ENCODE measurements around the gene MBD3L5.
A peak's percentile ranks its signal among the peaks of the same experiment; 100 is the strongest.

The MBD3L5 gene

DNA sequence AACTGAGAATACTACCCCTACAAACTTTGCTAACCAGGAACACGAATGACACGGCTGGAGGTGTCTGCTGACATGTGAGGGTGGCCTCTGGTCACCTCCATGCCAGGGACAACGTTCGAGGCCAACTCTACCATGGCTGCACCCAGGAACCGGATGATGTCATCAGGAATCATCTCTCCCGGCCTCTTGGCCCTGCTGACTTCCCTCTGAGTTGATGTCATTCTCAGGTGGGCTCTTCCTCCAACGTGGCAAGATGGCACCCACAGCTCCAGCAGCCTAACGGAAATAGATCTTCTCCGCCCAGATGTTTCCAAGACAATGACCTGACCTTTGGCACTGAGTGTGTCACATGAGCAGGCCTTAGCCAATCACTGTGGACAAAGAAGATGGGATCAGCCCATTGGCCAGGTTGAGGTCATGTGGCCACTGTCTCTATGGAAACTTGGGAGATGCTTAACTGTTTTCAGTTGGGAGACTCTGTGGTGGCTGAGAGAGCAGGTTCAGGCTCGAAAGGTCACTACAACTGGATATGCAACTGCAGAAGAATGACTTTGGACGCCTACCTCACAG, 24.2 kb upstream of the MBD3L5 start:
- TF ChIP-seq, protein P1, sequence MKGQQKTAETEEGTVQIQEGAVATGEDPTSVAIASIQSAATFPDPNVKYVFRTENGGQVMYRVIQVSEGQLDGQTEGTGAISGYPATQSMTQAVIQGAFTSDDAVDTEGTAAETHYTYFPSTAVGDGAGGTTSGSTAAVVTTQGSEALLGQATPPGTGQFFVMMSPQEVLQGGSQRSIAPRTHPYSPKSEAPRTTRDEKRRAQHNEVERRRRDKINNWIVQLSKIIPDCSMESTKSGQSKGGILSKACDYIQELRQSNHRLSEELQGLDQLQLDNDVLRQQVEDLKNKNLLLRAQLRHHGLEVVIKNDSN (IDR thresholded peaks at IDR 0.05) = peak; percentile 80
- no peak for TF ChIP-seq TEAD4 (IDR thresholded peaks at IDR 0.05)

DNA sequence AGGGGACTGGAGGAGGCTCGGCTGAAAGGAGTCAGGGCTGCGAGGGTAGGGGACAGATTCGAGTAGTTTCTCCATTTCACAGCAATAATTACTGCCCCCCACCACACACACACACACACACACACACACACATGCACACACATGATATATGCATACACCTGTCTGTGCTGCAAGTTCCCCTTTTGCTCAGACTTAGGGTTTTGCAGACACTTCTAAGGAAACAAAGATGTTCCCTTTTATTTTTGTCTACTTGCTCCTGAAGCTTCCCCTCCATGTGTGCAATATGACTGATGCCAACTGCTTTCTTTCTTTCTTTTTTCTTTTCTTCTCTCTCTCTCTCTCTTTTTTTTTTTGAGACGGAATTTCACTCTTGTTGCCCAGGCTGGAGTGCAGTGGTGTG, 22.5 kb upstream of the MBD3L5 start:
- no peak for TF ChIP-seq ZBTB7A (IDR thresholded peaks at IDR 0.05; ENCODE audit: low read depth)
- TF ChIP-seq EGR1 (IDR thresholded peaks at IDR 0.05) = no peak
- TF ChIP-seq TEAD4 (IDR thresholded peaks at IDR 0.05) = no peak
- TF ChIP-seq, protein P2, sequence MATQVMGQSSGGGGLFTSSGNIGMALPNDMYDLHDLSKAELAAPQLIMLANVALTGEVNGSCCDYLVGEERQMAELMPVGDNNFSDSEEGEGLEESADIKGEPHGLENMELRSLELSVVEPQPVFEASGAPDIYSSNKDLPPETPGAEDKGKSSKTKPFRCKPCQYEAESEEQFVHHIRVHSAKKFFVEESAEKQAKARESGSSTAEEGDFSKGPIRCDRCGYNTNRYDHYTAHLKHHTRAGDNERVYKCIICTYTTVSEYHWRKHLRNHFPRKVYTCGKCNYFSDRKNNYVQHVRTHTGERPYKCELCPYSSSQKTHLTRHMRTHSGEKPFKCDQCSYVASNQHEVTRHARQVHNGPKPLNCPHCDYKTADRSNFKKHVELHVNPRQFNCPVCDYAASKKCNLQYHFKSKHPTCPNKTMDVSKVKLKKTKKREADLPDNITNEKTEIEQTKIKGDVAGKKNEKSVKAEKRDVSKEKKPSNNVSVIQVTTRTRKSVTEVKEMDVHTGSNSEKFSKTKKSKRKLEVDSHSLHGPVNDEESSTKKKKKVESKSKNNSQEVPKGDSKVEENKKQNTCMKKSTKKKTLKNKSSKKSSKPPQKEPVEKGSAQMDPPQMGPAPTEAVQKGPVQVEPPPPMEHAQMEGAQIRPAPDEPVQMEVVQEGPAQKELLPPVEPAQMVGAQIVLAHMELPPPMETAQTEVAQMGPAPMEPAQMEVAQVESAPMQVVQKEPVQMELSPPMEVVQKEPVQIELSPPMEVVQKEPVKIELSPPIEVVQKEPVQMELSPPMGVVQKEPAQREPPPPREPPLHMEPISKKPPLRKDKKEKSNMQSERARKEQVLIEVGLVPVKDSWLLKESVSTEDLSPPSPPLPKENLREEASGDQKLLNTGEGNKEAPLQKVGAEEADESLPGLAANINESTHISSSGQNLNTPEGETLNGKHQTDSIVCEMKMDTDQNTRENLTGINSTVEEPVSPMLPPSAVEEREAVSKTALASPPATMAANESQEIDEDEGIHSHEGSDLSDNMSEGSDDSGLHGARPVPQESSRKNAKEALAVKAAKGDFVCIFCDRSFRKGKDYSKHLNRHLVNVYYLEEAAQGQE (IDR thresholded peaks at IDR 0.05; ENCODE audit: low read depth) = no peak
- no peak for TF ChIP-seq TCF12 (IDR thresholded peaks at IDR 0.05; ENCODE audit: low read depth)
- no peak for TF ChIP-seq TAF1 (IDR thresholded peaks at IDR 0.05; ENCODE audit: low read depth)
- TF ChIP-seq, protein P1 (IDR thresholded peaks at IDR 0.05) = no peak
- no peak for TF ChIP-seq FOXM1 (IDR thresholded peaks at IDR 0.05; ENCODE audit: borderline replicate concordance, low read depth)
- no peak for TF ChIP-seq YY1 (IDR thresholded peaks at IDR 0.05; ENCODE audit: low read depth)
- no peak for TF ChIP-seq RAD21 (IDR thresholded peaks at IDR 0.05; ENCODE audit: low read depth)
- TF ChIP-seq EP300 (IDR thresholded peaks at IDR 0.05; ENCODE audit: borderline replicate concordance) = no peak

DNA sequence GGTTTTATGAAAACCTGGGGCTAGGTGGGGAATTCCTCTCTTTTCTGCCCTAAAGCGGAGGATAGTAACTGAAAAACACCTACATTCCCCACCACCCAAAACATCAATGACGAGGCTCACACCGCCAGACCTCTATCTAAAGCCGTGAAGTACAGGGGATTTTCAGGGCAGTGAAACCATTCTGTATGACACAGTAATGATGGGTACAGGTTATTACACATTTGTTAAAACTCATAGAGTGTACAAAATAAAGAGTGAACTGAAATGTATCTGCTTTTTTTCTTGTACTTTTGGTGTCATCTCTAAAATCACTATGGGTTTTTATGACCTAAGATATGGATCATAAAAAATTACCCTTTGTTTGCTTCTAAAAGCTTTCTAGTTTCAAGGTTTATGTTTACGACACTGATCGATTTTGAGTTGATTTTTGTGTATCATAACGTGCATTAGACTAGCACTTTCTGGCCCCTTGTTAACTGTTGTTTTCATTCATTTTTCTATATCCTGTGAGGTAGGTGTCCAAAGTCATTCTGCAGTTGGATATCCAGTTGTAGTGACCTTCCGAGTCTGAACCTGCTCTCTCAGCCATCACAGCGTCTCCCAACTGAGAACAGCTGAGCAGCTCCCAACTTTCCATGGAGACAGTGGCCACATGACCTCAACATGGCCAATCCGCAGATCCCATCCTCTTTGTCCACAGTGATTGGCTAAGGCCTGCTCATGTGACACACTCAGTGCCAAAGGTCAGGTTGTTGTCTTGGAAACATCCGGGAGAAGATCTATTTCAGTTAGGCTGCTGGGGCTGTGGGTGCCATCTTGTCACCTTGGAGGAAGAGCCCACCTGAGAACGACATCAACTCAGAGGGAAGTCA, 19.4 kb upstream of the MBD3L5 start:
- TF ChIP-seq FOXM1 (IDR thresholded peaks at IDR 0.05; ENCODE audit: borderline replicate concordance, low read depth) = no peak
- TF ChIP-seq, protein P1 (IDR thresholded peaks at IDR 0.05) = peak; percentile 71

DNA sequence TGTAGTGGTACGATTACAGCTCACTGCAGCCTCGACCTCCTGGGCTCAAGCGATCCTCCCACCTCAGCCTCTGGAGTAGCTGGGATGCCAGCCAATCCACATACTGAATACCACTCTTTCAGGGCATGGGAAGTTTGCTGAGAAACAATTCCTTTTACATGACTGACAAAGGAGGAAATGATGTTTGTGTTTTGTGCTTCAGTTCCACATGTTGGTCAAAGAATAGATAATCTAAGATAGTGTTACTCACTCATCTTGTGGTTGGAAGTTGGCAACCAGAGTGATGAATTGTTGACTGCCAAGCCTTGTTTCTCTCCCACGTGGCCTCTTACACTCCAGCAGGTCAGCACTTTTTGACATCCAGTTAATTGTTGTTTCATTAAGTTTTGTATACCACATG, 16.7 kb upstream of the MBD3L5 start:
- TF ChIP-seq CREB1 (IDR thresholded peaks at IDR 0.05; ENCODE audit: low read depth) = no peak
- no peak for TF ChIP-seq RAD21 (IDR thresholded peaks at IDR 0.05; ENCODE audit: low read depth)
- TF ChIP-seq EP300 (IDR thresholded peaks at IDR 0.05; ENCODE audit: borderline replicate concordance) = no peak
- TF ChIP-seq CEBPB (IDR thresholded peaks at IDR 0.05) = no peak
- no peak for TF ChIP-seq NFIC (IDR thresholded peaks at IDR 0.05)
- no peak for TF ChIP-seq FOXM1 (IDR thresholded peaks at IDR 0.05; ENCODE audit: borderline replicate concordance, low read depth)
- no peak for TF ChIP-seq TCF12 (IDR thresholded peaks at IDR 0.05; ENCODE audit: low read depth)
- TF ChIP-seq, protein P3, sequence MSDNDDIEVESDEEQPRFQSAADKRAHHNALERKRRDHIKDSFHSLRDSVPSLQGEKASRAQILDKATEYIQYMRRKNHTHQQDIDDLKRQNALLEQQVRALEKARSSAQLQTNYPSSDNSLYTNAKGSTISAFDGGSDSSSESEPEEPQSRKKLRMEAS (IDR thresholded peaks at IDR 0.05) = no peak
- no peak for TF ChIP-seq TEAD4 (IDR thresholded peaks at IDR 0.05)
- TF ChIP-seq TAF1 (IDR thresholded peaks at IDR 0.05; ENCODE audit: low read depth) = no peak

DNA sequence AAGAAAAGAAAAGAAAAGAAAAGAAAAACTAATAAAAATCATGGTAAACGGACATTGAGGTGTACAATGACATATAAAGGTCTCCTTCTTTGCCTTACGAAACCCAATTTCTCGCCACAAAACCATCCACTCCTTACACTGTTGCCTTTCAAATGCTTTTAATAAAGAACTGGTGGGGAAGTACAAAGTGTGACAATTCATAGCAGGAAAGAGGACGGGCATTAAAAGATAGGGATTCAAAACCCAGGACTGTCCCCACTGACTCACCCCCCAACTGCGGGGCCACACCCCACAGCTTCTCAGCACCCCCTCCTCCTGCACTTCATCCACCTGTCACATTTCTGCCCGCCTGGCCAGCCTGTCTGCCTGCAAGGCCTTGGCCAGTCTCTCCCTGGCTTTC, 11.6 kb upstream of the MBD3L5 start:
- TF ChIP-seq, protein P1 (IDR thresholded peaks at IDR 0.05) = no peak
- no peak for TF ChIP-seq TCF12 (IDR thresholded peaks at IDR 0.05; ENCODE audit: low read depth)
- TF ChIP-seq CEBPB (IDR thresholded peaks at IDR 0.05) = no peak
- TF ChIP-seq YY1 (IDR thresholded peaks at IDR 0.05; ENCODE audit: low read depth) = no peak
- TF ChIP-seq, protein P3 (IDR thresholded peaks at IDR 0.05) = no peak
- TF ChIP-seq EGR1 (IDR thresholded peaks at IDR 0.05) = no peak
- TF ChIP-seq NFIC (IDR thresholded peaks at IDR 0.05) = no peak
- no peak for TF ChIP-seq FOXM1 (IDR thresholded peaks at IDR 0.05; ENCODE audit: borderline replicate concordance, low read depth)
- TF ChIP-seq, protein P2 (IDR thresholded peaks at IDR 0.05; ENCODE audit: low read depth) = no peak
- no peak for TF ChIP-seq TEAD4 (IDR thresholded peaks at IDR 0.05)
- no peak for TF ChIP-seq EP300 (IDR thresholded peaks at IDR 0.05; ENCODE audit: borderline replicate concordance)
- TF ChIP-seq CREB1 (IDR thresholded peaks at IDR 0.05; ENCODE audit: low read depth) = no peak
- no peak for TF ChIP-seq TAF1 (IDR thresholded peaks at IDR 0.05; ENCODE audit: low read depth)
- no peak for TF ChIP-seq ZBTB7A (IDR thresholded peaks at IDR 0.05; ENCODE audit: low read depth)
- no peak for TF ChIP-seq RAD21 (IDR thresholded peaks at IDR 0.05; ENCODE audit: low read depth)
